Endothelial cell of umbilical vein (primary cell): Measurements from ENCODE around the gene MYL5. TPM values are rescaled to one million over a fixed set of nuclear protein-coding genes. Genes with fewer than 3 reads are reported as not detected.

Experiments used
- BruUV-seq: library from RNA; stranded (reverse); fragments of 400-500 nt; replicated peaks from 2 replicates; lab custom pipeline; 2021; lab: Mats Ljungman, UMichigan
- CTCF ChIA-PET: fragments of 300-600, 350-600 bp; sonication (Branson Sonifier 250); formaldehyde crosslinking; loops from one replicate; lab custom pipeline; 2021; ENCODE audit warnings: antibody characterized with exemption, inconsistent platforms; lab: Charles Lee
- POLR2A ChIA-PET: fragments of 300-600, 350-600 bp; sonication (Branson Sonifier 250); formaldehyde crosslinking; loops from one replicate; lab custom pipeline; 2021; ENCODE audit warnings: antibody characterized with exemption, inconsistent platforms; lab: Charles Lee
- DNase-seq: peaks from one replicate; pipeline ENCODE4 v3.0.0-alpha.2; 2011; ENCODE audit warnings: low read depth, low spot score
- FAIRE-seq: peaks from 2 replicates; lab custom pipeline; 2011; peaks lifted over from hg19 to GRCh38; lab: Jason Lieb, UNC
- H2AFZ ChIP-seq: 2 replicates; pipeline ENCODE4 v1.6.0; 2012; ENCODE audit warnings: low read depth, low read length, control low read depth, inconsistent platforms
- H3K27ac ChIP-seq: 2 replicates; pipeline ENCODE4 v1.5.1; 2011; ENCODE audit warnings: low read depth, mild to moderate bottlenecking, control low read depth, low read length, moderate library complexity; ENCODE audit not compliant: insufficient read depth
- H3K27me3 ChIP-seq, 2 experiments: 2 replicates each; pipeline versions ENCODE4 v1.6.0 to v1.6.1; 2011; ENCODE audit warnings: low read length in 2 of 2, mixed read lengths in 1 of 2; ENCODE audit not compliant: control insufficient read depth in 2 of 2, insufficient read depth in 2 of 2
- H3K36me3 ChIP-seq, 2 experiments: 2 replicates in 1 of 2; 3 replicates in 1 of 2; pipeline ENCODE4 v1.5.1; 2011; ENCODE audit warnings: low read length in 2 of 2, mild to moderate bottlenecking in 1 of 2, moderate library complexity in 1 of 2; ENCODE audit not compliant: control insufficient read depth in 2 of 2, insufficient read depth in 2 of 2; ENCODE audit errors: extremely low read depth in 1 of 2
- H3K4me1 ChIP-seq: 3 replicates; pipeline ENCODE4 v1.5.1; 2011; ENCODE audit warnings: mild to moderate bottlenecking, low read length; ENCODE audit not compliant: control insufficient read depth, insufficient read depth; ENCODE audit errors: extremely low read depth
- H3K4me2 ChIP-seq: 2 replicates; pipeline ENCODE4 v1.6.1; 2011; ENCODE audit warnings: low read length, control low read depth, mixed read lengths; ENCODE audit not compliant: insufficient read depth
- H3K4me3 ChIP-seq, 3 experiments: fragments of 200-600 bp in 1 of 3; sonication (generic), shearing (Covaris generic) in 1 of 3; replicated peaks in 1 of 3; 2 replicates each; pipeline ENCODE4 v1.5.1; 2011 to 2016; ENCODE audit warnings: control low read depth in 3 of 3, low read length in 3 of 3, mild to moderate bottlenecking in 2 of 3, inconsistent platforms in 1 of 3, low read depth in 1 of 3, moderate library complexity in 1 of 3; ENCODE audit not compliant: insufficient read depth in 1 of 3
- H3K79me2 ChIP-seq: 2 replicates; pipeline ENCODE4 v1.6.0; 2012; ENCODE audit warnings: low read length, inconsistent platforms; ENCODE audit not compliant: control insufficient read depth, insufficient read depth
- H3K9ac ChIP-seq: replicated peaks from 2 replicates; pipeline ENCODE3; 2011; ENCODE audit warnings: low read length, control low read depth; ENCODE audit not compliant: insufficient read depth; ENCODE audit errors: extremely low read depth
- H3K9me1 ChIP-seq: replicated peaks from 3 replicates; pipeline ENCODE4 v1.6.0; 2011; ENCODE audit warnings: mild to moderate bottlenecking, low read length; ENCODE audit not compliant: control insufficient read depth, insufficient read depth; ENCODE audit errors: extremely low read depth
- H3K9me3 ChIP-seq: replicated peaks from 2 replicates; pipeline ENCODE4 v1.5.1; 2012; ENCODE audit warnings: low read length, inconsistent platforms; ENCODE audit not compliant: control insufficient read depth, insufficient read depth
- H4K20me1 ChIP-seq: replicated peaks from 2 replicates; pipeline ENCODE3; 2011; ENCODE audit warnings: mild to moderate bottlenecking, low read length; ENCODE audit not compliant: control insufficient read depth, insufficient read depth; ENCODE audit errors: extremely low read depth
- FOS ChIP-seq: IDR thresholded peaks from 2 replicates; pipeline ENCODE4 v1.6.1; 2011; ENCODE audit warnings: mild to moderate bottlenecking, low read length, moderate library complexity, borderline replicate concordance; ENCODE audit not compliant: insufficient read depth
- dilution Hi-C: fragments of 300-500 bp; cut with MboI; formaldehyde crosslinking; loops from one replicate; pipeline ENCODE4 v1.15.0; 2019; ENCODE audit warnings: low sequenced_read_pairs; ENCODE audit not compliant: extremely low pct_ligation_motif_present
- intact Hi-C: fragments of 100-400 bp; cut with micrococcal nuclease; formaldehyde crosslinking; loops from one replicate; pipeline ENCODE4 v1.10.0; 2022
- polyA plus RNA-seq, 4 experiments: library from polyadenylated mRNA; depleted of rRNA in 3 of 4; stranded (reverse) in 3 of 4; unstranded in 1 of 4; fragments of >200 nt; gene quantifications; 2 replicates each; pipeline versions ENCODE4 v1.2.1 to v1.2.3, GENCODE V29; 2011 to 2012; ENCODE audit warnings: missing spikeins in 1 of 4
- total RNA-seq: library from RNA; stranded (reverse); gene quantifications from 2 replicates; pipeline ENCODE4 v1.2.3, GENCODE V29; 2021
- TF ChIP-seq, protein P1 (sequence below), 2 donors: IDR thresholded peaks; 1 replicate in 1 of 2; 2 replicates in 1 of 2; pipeline ENCODE4 v1.5.1; 2011; ENCODE audit warnings: low read length in 2 of 2, mild to moderate bottlenecking in 2 of 2, moderate library complexity in 2 of 2, control low read depth in 1 of 2, inconsistent platforms in 1 of 2, low read depth in 1 of 2; ENCODE audit not compliant: insufficient read depth in 1 of 2; ENCODE audit errors: extremely low read depth in 1 of 2
- TF ChIP-seq, protein P2 (sequence below): IDR thresholded peaks from 2 replicates; pipeline ENCODE4 v1.6.1; 2011; ENCODE audit not compliant: insufficient read depth, insufficient read length

MYL5 gene
- total and polyA plus RNA-seq, 2 donors (not counting 3 experiments of a cell fraction or from before 2014, with no cell fraction given) = 12.3 to 13.4 TPM

GRCh38 chr4:657338-657833, 17.0 kb upstream of the MYL5 start:
- dilution Hi-C loops = no loop called here
- FAIRE-seq = no peak

More at GRCh38 chr4:657338-657833, 17.0 kb upstream of the MYL5 start:
- H2AFZ ChIP-seq = no peak overlapping the region
- POLR2A ChIA-PET = no interaction called here
- no peaks in the 10 kb centered on the region for H3K36me3 ChIP-seq
- H3K9me3 ChIP-seq = no peaks in the 10 kb centered on the region
- H3K9ac ChIP-seq = no peak overlapping the region
- no peak overlapping the region for H3K27ac ChIP-seq
- no peaks in the 10 kb centered on the region for H3K4me1 ChIP-seq
- intact Hi-C loops = no loop called here
- no peak for DNase-seq
- H3K4me3 ChIP-seq = no peak overlapping the region
- no peak overlapping the region for H3K4me2 ChIP-seq
- no peaks in the 10 kb centered on the region for H3K27me3 ChIP-seq
- no TSS peak for BruUV-seq
- H3K9me1 ChIP-seq = no peaks in the 10 kb centered on the region
- H3K79me2 ChIP-seq = no peaks in the 10 kb centered on the region
- no peaks in the 10 kb centered on the region for H4K20me1 ChIP-seq
- no peak for TF ChIP-seq FOS
- TF ChIP-seq, protein P1, sequence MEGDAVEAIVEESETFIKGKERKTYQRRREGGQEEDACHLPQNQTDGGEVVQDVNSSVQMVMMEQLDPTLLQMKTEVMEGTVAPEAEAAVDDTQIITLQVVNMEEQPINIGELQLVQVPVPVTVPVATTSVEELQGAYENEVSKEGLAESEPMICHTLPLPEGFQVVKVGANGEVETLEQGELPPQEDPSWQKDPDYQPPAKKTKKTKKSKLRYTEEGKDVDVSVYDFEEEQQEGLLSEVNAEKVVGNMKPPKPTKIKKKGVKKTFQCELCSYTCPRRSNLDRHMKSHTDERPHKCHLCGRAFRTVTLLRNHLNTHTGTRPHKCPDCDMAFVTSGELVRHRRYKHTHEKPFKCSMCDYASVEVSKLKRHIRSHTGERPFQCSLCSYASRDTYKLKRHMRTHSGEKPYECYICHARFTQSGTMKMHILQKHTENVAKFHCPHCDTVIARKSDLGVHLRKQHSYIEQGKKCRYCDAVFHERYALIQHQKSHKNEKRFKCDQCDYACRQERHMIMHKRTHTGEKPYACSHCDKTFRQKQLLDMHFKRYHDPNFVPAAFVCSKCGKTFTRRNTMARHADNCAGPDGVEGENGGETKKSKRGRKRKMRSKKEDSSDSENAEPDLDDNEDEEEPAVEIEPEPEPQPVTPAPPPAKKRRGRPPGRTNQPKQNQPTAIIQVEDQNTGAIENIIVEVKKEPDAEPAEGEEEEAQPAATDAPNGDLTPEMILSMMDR (IDR thresholded peaks at IDR 0.05; ENCODE audit: extremely low read depth in 1 of 2, insufficient read depth in 1 of 2, low read depth in 1 of 2, low read length in 2 of 2) = no peak
- TF ChIP-seq, protein P2, sequence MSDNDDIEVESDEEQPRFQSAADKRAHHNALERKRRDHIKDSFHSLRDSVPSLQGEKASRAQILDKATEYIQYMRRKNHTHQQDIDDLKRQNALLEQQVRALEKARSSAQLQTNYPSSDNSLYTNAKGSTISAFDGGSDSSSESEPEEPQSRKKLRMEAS = no peak
- CTCF ChIA-PET = no interaction called here
